ENCODE measurements around the gene MPPED1. TPM values are rescaled to one million over a fixed set of nuclear protein-coding genes. Genes with fewer than 3 reads are reported as not detected.

MPPED1 gene
- total RNA-seq, 1 donor from 2014 or later = not detected

- no peak for DNase-seq (ENCODE audit: low spot score)
- Mint-ChIP-seq H3K4me3 (no peak overlapping the region), H3K27ac (no peak overlapping the region), H3K4me1 (ENCODE audit: low read depth) (no peaks in the 10 kb centered on the region), H3K36me3 (ENCODE audit: low read depth) (no peaks in the 10 kb centered on the region), H3K9me3 (no peaks in the 10 kb centered on the region), H3K27me3 (ENCODE audit: insufficient read depth) (peaks cover 2% of the 10 kb centered on the region)
- intact Hi-C loops (cut with micrococcal nuclease) = no loop called here
These were observed 131.9 kb downstream of the MPPED1 start for GRCh38 chr22:43543522-43544288.

- H3K27ac Mint-ChIP-seq = no peak overlapping the region
- H3K27me3 Mint-ChIP-seq (ENCODE audit: insufficient read depth) = peaks cover 2% of the 10 kb centered on the region
- no peak overlapping the region for H3K4me3 Mint-ChIP-seq
- H3K36me3 Mint-ChIP-seq (ENCODE audit: low read depth) = no peaks in the 10 kb centered on the region
- no peaks in the 10 kb centered on the region for H3K4me1 Mint-ChIP-seq (ENCODE audit: low read depth)
- H3K9me3 Mint-ChIP-seq = no peaks in the 10 kb centered on the region
- intact Hi-C loops (cut with micrococcal nuclease) = no loop called here
- DNase-seq (ENCODE audit: low spot score) = no peak
These were observed 132.5 kb downstream of the MPPED1 start for GRCh38 chr22:43544289-43544673.

GRCh38 chr22:43546186-43546585 is 134.4 kb downstream of the MPPED1 start:
- no peak for DNase-seq (ENCODE audit: low spot score)
- intact Hi-C loops (cut with micrococcal nuclease) = no loop called here
- Mint-ChIP-seq H3K27ac (no peak overlapping the region), H3K4me3 (no peak overlapping the region), H3K36me3 (ENCODE audit: low read depth) (no peaks in the 10 kb centered on the region), H3K9me3 (no peaks in the 10 kb centered on the region), H3K4me1 (ENCODE audit: low read depth) (no peaks in the 10 kb centered on the region), H3K27me3 (ENCODE audit: insufficient read depth) (peaks cover 2% of the 10 kb centered on the region)

GRCh38 chr22:43550024-43550620 is 138.3 kb downstream of the MPPED1 start:
- Mint-ChIP-seq H3K36me3 (ENCODE audit: low read depth) (no peaks in the 10 kb centered on the region), H3K4me1 (ENCODE audit: low read depth) (no peaks in the 10 kb centered on the region), H3K27ac (no peak overlapping the region), H3K27me3 (ENCODE audit: insufficient read depth) (no peaks in the 10 kb centered on the region), H3K4me3 (no peak overlapping the region), H3K9me3 (no peaks in the 10 kb centered on the region)
- intact Hi-C loops (cut with micrococcal nuclease) = no loop called here
- no peak for DNase-seq (ENCODE audit: low spot score)

GRCh38 chr22:43550672-43551071 is 138.9 kb downstream of the MPPED1 start:
- no peaks in the 10 kb centered on the region for H3K9me3 Mint-ChIP-seq
- no peaks in the 10 kb centered on the region for H3K4me1 Mint-ChIP-seq (ENCODE audit: low read depth)
- DNase-seq (ENCODE audit: low spot score) = no peak
- H3K36me3 Mint-ChIP-seq (ENCODE audit: low read depth) = no peaks in the 10 kb centered on the region
- no peak overlapping the region for H3K4me3 Mint-ChIP-seq
- intact Hi-C loops (cut with micrococcal nuclease) = no loop called here
- no peaks in the 10 kb centered on the region for H3K27me3 Mint-ChIP-seq (ENCODE audit: insufficient read depth)
- no peak overlapping the region for H3K27ac Mint-ChIP-seq

- no peaks in the 10 kb centered on the region for H3K36me3 Mint-ChIP-seq (ENCODE audit: low read depth)
- no peak overlapping the region for H3K27ac Mint-ChIP-seq
- no peak for DNase-seq (ENCODE audit: low spot score)
- intact Hi-C loops (cut with micrococcal nuclease) = no loop called here
- H3K9me3 Mint-ChIP-seq = no peaks in the 10 kb centered on the region
- no peaks in the 10 kb centered on the region for H3K27me3 Mint-ChIP-seq (ENCODE audit: insufficient read depth)
- no peak overlapping the region for H3K4me3 Mint-ChIP-seq
- H3K4me1 Mint-ChIP-seq (ENCODE audit: low read depth) = no peaks in the 10 kb centered on the region
These were observed 141.8 kb downstream of the MPPED1 start for GRCh38 chr22:43553451-43554258.

- intact Hi-C loops (cut with micrococcal nuclease) = no loop called here
- DNase-seq (ENCODE audit: low spot score) = no peak
- no peaks in the 10 kb centered on the region for H3K36me3 Mint-ChIP-seq (ENCODE audit: low read depth)
- H3K27me3 Mint-ChIP-seq (ENCODE audit: insufficient read depth) = no peaks in the 10 kb centered on the region
- no peak overlapping the region for H3K4me3 Mint-ChIP-seq
- no peaks in the 10 kb centered on the region for H3K4me1 Mint-ChIP-seq (ENCODE audit: low read depth)
- no peak overlapping the region for H3K27ac Mint-ChIP-seq
- no peaks in the 10 kb centered on the region for H3K9me3 Mint-ChIP-seq
These were observed 142.4 kb downstream of the MPPED1 start for GRCh38 chr22:43554259-43554636.

GRCh38 chr22:43554694-43555365 is 143.0 kb downstream of the MPPED1 start:
- Mint-ChIP-seq H3K9me3 (no peaks in the 10 kb centered on the region), H3K4me1 (ENCODE audit: low read depth) (no peaks in the 10 kb centered on the region), H3K27ac (no peak overlapping the region), H3K4me3 (no peak overlapping the region), H3K27me3 (ENCODE audit: insufficient read depth) (no peaks in the 10 kb centered on the region), H3K36me3 (ENCODE audit: low read depth) (no peaks in the 10 kb centered on the region)
- no peak for DNase-seq (ENCODE audit: low spot score)
- intact Hi-C loops (cut with micrococcal nuclease) = no loop called here

- H3K27me3 Mint-ChIP-seq (ENCODE audit: insufficient read depth) = no peaks in the 10 kb centered on the region
- H3K4me1 Mint-ChIP-seq (ENCODE audit: low read depth) = no peaks in the 10 kb centered on the region
- intact Hi-C loops (cut with micrococcal nuclease) = no loop called here
- no peak for DNase-seq (ENCODE audit: low spot score)
- H3K27ac Mint-ChIP-seq = no peak overlapping the region
- H3K36me3 Mint-ChIP-seq (ENCODE audit: low read depth) = no peaks in the 10 kb centered on the region
- H3K9me3 Mint-ChIP-seq = no peaks in the 10 kb centered on the region
- no peak overlapping the region for H3K4me3 Mint-ChIP-seq
These were observed 144.0 kb downstream of the MPPED1 start for GRCh38 chr22:43555561-43556515.

Other genes starting within 250 kb of the MPPED1 start
- 105 TPM in 2 replicates for gene TTLL12, start 224.9 kb upstream of the MPPED1 start, total RNA-seq
- gene SCUBE1, start 68.6 kb upstream of the MPPED1 start, total RNA-seq = not detected in 2 replicates

Measured in activated T-helper 1 cell treated with anti-CD3 and anti-CD28 coated beads, Interleukin-12 subunit alpha, Interleukin-12 subunit beta, Interleukin-2, Interleukin-4 antibody, amounts not matched to agents 30 ng/mL and 10 ng/mL and 1 ng/mL, durations not matched to agents 14 hours and 24 hours and 36 hours (primary cell).